K562 (cell line): ENCODE data around the gene SPDYE1.

Source experiments
- ATF3 ChIP-seq, 2 experiments: fragments of 450-650 bp in 1 of 2; sonication (generic) in 1 of 2; formaldehyde crosslinking in 1 of 2; IDR thresholded peaks in 1 of 2; conservative IDR thresholded peaks in 1 of 2; 2 replicates each; pipeline versions ENCODE4 v1.6.1 to v1.8.1; 2016 to 2023; ENCODE audit warnings: mild to moderate bottlenecking in 2 of 2, moderate library complexity in 2 of 2, inconsistent platforms in 1 of 2, missing genetic modification reagents in 1 of 2
- CTCF ChIP-seq, 3 experiments: IDR thresholded peaks in 2 of 3; conservative IDR thresholded peaks in 1 of 3; 2 replicates each; pipeline ENCODE4 v1.5.1; 2011 to 2012; ENCODE audit warnings: low read length in 3 of 3, mild to moderate bottlenecking in 3 of 3, control low read depth in 2 of 3, improper control_type of control experiment in 1 of 3, inconsistent platforms in 1 of 3, low read depth in 1 of 3, mixed read lengths in 1 of 3, moderate library complexity in 1 of 3; ENCODE audit not compliant: insufficient read depth in 2 of 3
- ESRRA ChIP-seq: fragments of 450-650 bp; IDR thresholded peaks from 2 replicates; pipeline ENCODE4 v1.6.1; 2014; ENCODE audit warnings: low read depth, mild to moderate bottlenecking, moderate library complexity, borderline replicate concordance
- IRF2 ChIP-seq: sonication (generic); formaldehyde crosslinking; IDR thresholded peaks from 2 replicates; pipeline ENCODE4 v1.8.1; 2022; ENCODE audit warnings: mild to moderate bottlenecking, missing genetic modification reagents
- MAFF ChIP-seq: IDR thresholded peaks from 2 replicates; pipeline ENCODE4 v1.6.1; 2012; ENCODE audit warnings: low read length, improper control_type of control experiment
- POLR2AphosphoS2 ChIP-seq: IDR thresholded peaks from 2 replicates; pipeline ENCODE4 v1.6.1; 2012; ENCODE audit warnings: low read length, improper control_type of control experiment
- POLR2AphosphoS5 ChIP-seq: IDR thresholded peaks from 2 replicates; pipeline ENCODE4 v1.6.1; 2011; ENCODE audit warnings: mild to moderate bottlenecking, low read depth, low read length, moderate library complexity; ENCODE audit not compliant: control insufficient read depth, insufficient read depth
- RBM34 ChIP-seq: fragments of 200-400 bp; formaldehyde crosslinking; IDR thresholded peaks from 2 replicates; pipeline ENCODE4 v1.6.1; 2018; ENCODE audit warnings: low read length, borderline replicate concordance; ENCODE audit not compliant: insufficient read depth
- ZEB2 ChIP-seq: fragments of 450-650 bp; IDR thresholded peaks from 2 replicates; pipeline ENCODE4 v1.6.1; 2016
- ZNF384 ChIP-seq: IDR thresholded peaks from 2 replicates; pipeline ENCODE4 v1.6.1; 2012; ENCODE audit warnings: low read depth, low read length, improper control_type of control experiment
- TF ChIP-seq, protein P1 (sequence below): fragments of 250-450 bp; sonication (Bioruptor Pico); IDR thresholded peaks from 2 replicates; pipeline ENCODE4 v1.4.0; 2020; ENCODE audit warnings: mild to moderate bottlenecking, moderate library complexity
- TF ChIP-seq, protein P2 (sequence below): fragments of 450-650 bp; IDR thresholded peaks from 2 replicates; pipeline ENCODE4 v1.6.1; 2016; ENCODE audit warnings: antibody characterized with exemption

GRCh38 chr7:44051611-44052220 is 54.0 kb downstream of the SPDYE1 start:
- no peak for TF ChIP-seq ATF3 (IDR thresholded peaks at IDR 0.05)
- TF ChIP-seq ATF3 (CRISPR knock-in tag; conservative IDR thresholded peaks at IDR 0.05): no peak
- TF ChIP-seq MAFF: no peak
- TF ChIP-seq POLR2AphosphoS5: no peak
- TF ChIP-seq, protein P1, sequence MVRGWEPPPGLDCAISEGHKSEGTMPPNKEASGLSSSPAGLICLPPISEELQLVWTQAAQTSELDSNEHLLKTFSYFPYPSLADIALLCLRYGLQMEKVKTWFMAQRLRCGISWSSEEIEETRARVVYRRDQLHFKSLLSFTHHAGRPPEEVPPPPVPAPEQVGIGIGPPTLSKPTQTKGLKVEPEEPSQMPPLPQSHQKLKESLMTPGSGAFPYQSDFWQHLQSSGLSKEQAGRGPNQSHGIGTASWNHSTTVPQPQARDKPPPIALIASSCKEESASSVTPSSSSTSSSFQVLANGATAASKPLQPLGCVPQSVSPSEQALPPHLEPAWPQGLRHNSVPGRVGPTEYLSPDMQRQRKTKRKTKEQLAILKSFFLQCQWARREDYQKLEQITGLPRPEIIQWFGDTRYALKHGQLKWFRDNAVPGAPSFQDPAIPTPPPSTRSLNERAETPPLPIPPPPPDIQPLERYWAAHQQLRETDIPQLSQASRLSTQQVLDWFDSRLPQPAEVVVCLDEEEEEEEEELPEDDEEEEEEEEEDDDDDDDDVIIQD (CRISPR knock-in tag): no peak
- no peak for TF ChIP-seq ZEB2
- TF ChIP-seq CTCF (IDR thresholded peaks at IDR 0.05 in 2 of 3, conservative IDR thresholded peaks at IDR 0.05 in 1 of 3; ENCODE audit: insufficient read depth in 2 of 3, low read depth in 1 of 3, low read length in 3 of 3): no peak
- TF ChIP-seq RBM34: no peak
- TF ChIP-seq, protein P2, sequence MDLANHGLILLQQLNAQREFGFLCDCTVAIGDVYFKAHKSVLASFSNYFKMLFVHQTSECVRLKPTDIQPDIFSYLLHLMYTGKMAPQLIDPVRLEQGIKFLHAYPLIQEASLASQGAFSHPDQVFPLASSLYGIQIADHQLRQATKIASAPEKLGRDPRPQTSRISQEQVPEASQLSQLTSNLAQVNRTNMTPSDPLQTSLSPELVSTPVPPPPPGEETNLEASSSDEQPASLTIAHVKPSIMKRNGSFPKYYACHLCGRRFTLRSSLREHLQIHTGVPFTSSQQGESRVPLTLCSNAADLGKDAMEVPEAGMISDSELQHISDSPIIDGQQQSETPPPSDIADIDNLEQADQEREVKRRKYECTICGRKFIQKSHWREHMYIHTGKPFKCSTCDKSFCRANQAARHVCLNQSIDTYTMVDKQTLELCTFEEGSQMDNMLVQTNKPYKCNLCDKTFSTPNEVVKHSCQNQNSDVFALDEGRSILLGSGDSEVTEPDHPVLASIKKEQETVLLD: no peak
- no peak for TF ChIP-seq IRF2 (CRISPR knock-in tag)
- no peak for TF ChIP-seq POLR2AphosphoS2
- TF ChIP-seq ZNF384: no peak
- TF ChIP-seq ESRRA: no peak
